ENCODE measurements around the gene IL16.

- TF ChIP-seq CTCF (IDR thresholded peaks at IDR 0.05; ENCODE audit: borderline replicate concordance, extremely low read depth, low read length, poor library complexity, severe bottlenecking) (no peak), EZH2 (IDR thresholded peaks at IDR 0.05; ENCODE audit: borderline replicate concordance, low read depth, low read length, severe bottlenecking) (no peak)
Observed at GRCh38 chr15:81337241-81337640, 140.6 kb downstream of the IL16 start.

Data from DND-41 (cell line).